ENCODE measurements around the gene TMTC2.
"Not testable (repeated sequence)": the region's sequence is repeated elsewhere in the genome, so short reads cannot be mapped to it uniquely, and the experiment has no call there.

TMTC2 gene

GRCh38 chr12:83110424-83110823 is 423.7 kb downstream of the TMTC2 start:
- no peak overlapping the region for H3K9ac ChIP-seq (ENCODE audit: low read length)
- no peaks in the 10 kb centered on the region for H3K4me1 ChIP-seq (ENCODE audit: low read length)
- H3K9me3 ChIP-seq (ENCODE audit: insufficient read depth, low read length): no peaks in the 10 kb centered on the region
- H4K20me1 ChIP-seq (ENCODE audit: insufficient read depth, low read length): no peaks in the 10 kb centered on the region
- H3K4me2 ChIP-seq (ENCODE audit: low read length): no peak overlapping the region
- TF ChIP-seq CTCF (IDR thresholded peaks at IDR 0.05; ENCODE audit: low read depth, low read length) (no peak), EZH2phosphoT487 (IDR thresholded peaks at IDR 0.05; ENCODE audit: low read depth) (no peak)
- H2AFZ ChIP-seq (ENCODE audit: low read depth, low read length): no peak overlapping the region
- H3K79me2 ChIP-seq (ENCODE audit: low read length): no peaks in the 10 kb centered on the region
- H3K27ac ChIP-seq (ENCODE audit: low read length): no peak overlapping the region
- H3K36me3 ChIP-seq (replicated peaks; ENCODE audit: low read depth, low read length): no peaks in the 10 kb centered on the region
- H3K27me3 ChIP-seq (ENCODE audit: low read depth, low read length): no peaks in the 10 kb centered on the region
- H3K4me3 ChIP-seq (ENCODE audit: low read length): no peak overlapping the region

- TF ChIP-seq CTCF (IDR thresholded peaks at IDR 0.05; ENCODE audit: low read depth, low read length): no peak
- TF ChIP-seq EZH2phosphoT487 (IDR thresholded peaks at IDR 0.05; ENCODE audit: low read depth): no peak
Observed at GRCh38 chr12:83113945-83114344, 427.2 kb downstream of the TMTC2 start.

GRCh38 chr12:83114966-83115365 is 428.3 kb downstream of the TMTC2 start:
- Histone ChIP-seq H3K27me3 (ENCODE audit: low read depth, low read length) (no peaks in the 10 kb centered on the region), H3K4me1 (ENCODE audit: low read length) (no peaks in the 10 kb centered on the region), H3K9me3 (ENCODE audit: insufficient read depth, low read length) (no peaks in the 10 kb centered on the region), H3K79me2 (ENCODE audit: low read length) (no peaks in the 10 kb centered on the region), H3K4me3 (ENCODE audit: low read length) (no peak overlapping the region), H4K20me1 (ENCODE audit: insufficient read depth, low read length) (no peaks in the 10 kb centered on the region), H3K36me3 (replicated peaks; ENCODE audit: low read depth, low read length) (no peaks in the 10 kb centered on the region), H3K4me2 (ENCODE audit: low read length) (no peak overlapping the region), H3K9ac (ENCODE audit: low read length) (no peak overlapping the region), H2AFZ (ENCODE audit: low read depth, low read length) (no peak overlapping the region), H3K27ac (ENCODE audit: low read length) (no peak overlapping the region)
- no peak for TF ChIP-seq CTCF (IDR thresholded peaks at IDR 0.05; ENCODE audit: low read depth, low read length)
- no peak for TF ChIP-seq EZH2phosphoT487 (IDR thresholded peaks at IDR 0.05; ENCODE audit: low read depth)

More at GRCh38 chr12:83113945-83114344, 427.2 kb downstream of the TMTC2 start:
- Histone ChIP-seq H3K27ac (ENCODE audit: low read length) (no peak overlapping the region), H2AFZ (ENCODE audit: low read depth, low read length) (no peak overlapping the region), H3K79me2 (ENCODE audit: low read length) (no peaks in the 10 kb centered on the region), H3K4me2 (ENCODE audit: low read length) (no peak overlapping the region), H3K4me3 (ENCODE audit: low read length) (no peak overlapping the region), H4K20me1 (ENCODE audit: insufficient read depth, low read length) (no peaks in the 10 kb centered on the region), H3K27me3 (ENCODE audit: low read depth, low read length) (no peaks in the 10 kb centered on the region), H3K9ac (ENCODE audit: low read length) (no peak overlapping the region), H3K36me3 (replicated peaks; ENCODE audit: low read depth, low read length) (no peaks in the 10 kb centered on the region), H3K4me1 (ENCODE audit: low read length) (no peaks in the 10 kb centered on the region), H3K9me3 (ENCODE audit: insufficient read depth, low read length) (no peaks in the 10 kb centered on the region)

GRCh38 chr12:83117926-83118325 is 431.2 kb downstream of the TMTC2 start:
- not testable (repeated sequence) for H3K79me2 ChIP-seq (ENCODE audit: low read length); H3K36me3 ChIP-seq (replicated peaks; ENCODE audit: low read depth, low read length); H3K9me3 ChIP-seq (ENCODE audit: insufficient read depth, low read length); H3K4me1 ChIP-seq (ENCODE audit: low read length); H3K4me2 ChIP-seq (ENCODE audit: low read length); H4K20me1 ChIP-seq (ENCODE audit: insufficient read depth, low read length); H3K4me3 ChIP-seq (ENCODE audit: low read length); H3K27ac ChIP-seq (ENCODE audit: low read length); H3K9ac ChIP-seq (ENCODE audit: low read length); H3K27me3 ChIP-seq (ENCODE audit: low read depth, low read length); H2AFZ ChIP-seq (ENCODE audit: low read depth, low read length)
